Measurements from ENCODE around the gene LINGO3.

DNA sequence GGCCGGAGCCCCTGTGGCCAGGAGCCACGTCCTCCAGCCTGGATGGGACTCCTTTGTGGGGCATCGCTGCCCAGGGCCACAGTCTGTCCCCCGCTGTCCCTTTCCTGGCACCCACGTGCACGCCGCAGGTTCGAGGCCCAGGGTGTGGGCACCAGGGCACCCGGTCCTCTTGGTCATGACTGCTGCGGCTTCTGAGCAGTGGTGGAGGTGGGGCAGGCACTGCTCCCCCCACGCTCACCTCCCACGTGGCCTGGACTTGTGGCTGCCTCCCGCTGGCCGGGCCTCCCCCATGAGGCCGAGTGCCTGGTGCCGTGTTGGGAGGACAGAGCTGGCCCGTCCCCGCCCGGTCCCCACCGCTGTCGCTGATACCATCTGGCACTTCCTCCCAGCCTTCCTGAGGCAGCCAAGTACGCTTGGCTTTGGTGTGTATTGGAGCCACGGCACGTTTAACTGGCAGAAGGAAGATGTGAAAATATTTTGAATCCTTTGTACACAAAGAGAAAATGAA, 33.3 kb upstream of the LINGO3 start:
- no peak for TF ChIP-seq POLR2AphosphoS5 (IDR thresholded peaks at IDR 0.05)
- TF ChIP-seq EP300 (IDR thresholded peaks at IDR 0.05), result no peak
- TF ChIP-seq, protein P1, sequence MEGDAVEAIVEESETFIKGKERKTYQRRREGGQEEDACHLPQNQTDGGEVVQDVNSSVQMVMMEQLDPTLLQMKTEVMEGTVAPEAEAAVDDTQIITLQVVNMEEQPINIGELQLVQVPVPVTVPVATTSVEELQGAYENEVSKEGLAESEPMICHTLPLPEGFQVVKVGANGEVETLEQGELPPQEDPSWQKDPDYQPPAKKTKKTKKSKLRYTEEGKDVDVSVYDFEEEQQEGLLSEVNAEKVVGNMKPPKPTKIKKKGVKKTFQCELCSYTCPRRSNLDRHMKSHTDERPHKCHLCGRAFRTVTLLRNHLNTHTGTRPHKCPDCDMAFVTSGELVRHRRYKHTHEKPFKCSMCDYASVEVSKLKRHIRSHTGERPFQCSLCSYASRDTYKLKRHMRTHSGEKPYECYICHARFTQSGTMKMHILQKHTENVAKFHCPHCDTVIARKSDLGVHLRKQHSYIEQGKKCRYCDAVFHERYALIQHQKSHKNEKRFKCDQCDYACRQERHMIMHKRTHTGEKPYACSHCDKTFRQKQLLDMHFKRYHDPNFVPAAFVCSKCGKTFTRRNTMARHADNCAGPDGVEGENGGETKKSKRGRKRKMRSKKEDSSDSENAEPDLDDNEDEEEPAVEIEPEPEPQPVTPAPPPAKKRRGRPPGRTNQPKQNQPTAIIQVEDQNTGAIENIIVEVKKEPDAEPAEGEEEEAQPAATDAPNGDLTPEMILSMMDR (IDR thresholded peaks at IDR 0.05), result no peak
